Thyroid gland (tissue), 4 donors: Measurements from ENCODE around the gene DZIP3.

Experiments
- POLR2A ChIP-seq, 2 donors: fragments of 450-650 bp; IDR thresholded peaks; one replicate each; pipeline ENCODE4 v1.6.1; 2017; ENCODE audit warnings: antibody characterized with exemption in 2 of 2, mild to moderate bottlenecking in 2 of 2, moderate library complexity in 1 of 2
- TF ChIP-seq, protein P1 (sequence below), 6 experiments: fragments of 200-600 bp in 3 of 6; fragments of 450-650 bp in 3 of 6; sonication (generic) in 3 of 6; IDR thresholded peaks; one replicate each; pipeline ENCODE4 v1.5.1; 2016 to 2019; ENCODE audit warnings: antibody characterized with exemption in 6 of 6, mild to moderate bottlenecking in 2 of 6, inconsistent platforms in 1 of 6, moderate library complexity in 1 of 6

- TF ChIP-seq, protein P1, sequence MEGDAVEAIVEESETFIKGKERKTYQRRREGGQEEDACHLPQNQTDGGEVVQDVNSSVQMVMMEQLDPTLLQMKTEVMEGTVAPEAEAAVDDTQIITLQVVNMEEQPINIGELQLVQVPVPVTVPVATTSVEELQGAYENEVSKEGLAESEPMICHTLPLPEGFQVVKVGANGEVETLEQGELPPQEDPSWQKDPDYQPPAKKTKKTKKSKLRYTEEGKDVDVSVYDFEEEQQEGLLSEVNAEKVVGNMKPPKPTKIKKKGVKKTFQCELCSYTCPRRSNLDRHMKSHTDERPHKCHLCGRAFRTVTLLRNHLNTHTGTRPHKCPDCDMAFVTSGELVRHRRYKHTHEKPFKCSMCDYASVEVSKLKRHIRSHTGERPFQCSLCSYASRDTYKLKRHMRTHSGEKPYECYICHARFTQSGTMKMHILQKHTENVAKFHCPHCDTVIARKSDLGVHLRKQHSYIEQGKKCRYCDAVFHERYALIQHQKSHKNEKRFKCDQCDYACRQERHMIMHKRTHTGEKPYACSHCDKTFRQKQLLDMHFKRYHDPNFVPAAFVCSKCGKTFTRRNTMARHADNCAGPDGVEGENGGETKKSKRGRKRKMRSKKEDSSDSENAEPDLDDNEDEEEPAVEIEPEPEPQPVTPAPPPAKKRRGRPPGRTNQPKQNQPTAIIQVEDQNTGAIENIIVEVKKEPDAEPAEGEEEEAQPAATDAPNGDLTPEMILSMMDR (IDR thresholded peaks at IDR 0.05) = no peak
- no peak for TF ChIP-seq POLR2A (IDR thresholded peaks at IDR 0.05)
These were observed 439 bp downstream of the DZIP3 start for GRCh38 chr3:108589998-108590323.
